ENCODE measurements around the gene SF3B5. TPM values are rescaled to one million over a fixed set of nuclear protein-coding genes. Genes with fewer than 3 reads are reported as not detected.
A peak's percentile ranks its signal among the peaks of the same experiment; 100 is the strongest.

SF3B5 gene
- total RNA-seq, 1 donor from 2014 or later: 123 TPM

GRCh38 chr6:144063246-144063743 lies 32.1 kb downstream of the SF3B5 start:
- Histone ChIP-seq H3K27me3 (no peaks in the 10 kb centered on the region), H3K4me1 (peaks cover 0 to 4% of the 10 kb centered on the region in 2 donors)

DNA sequence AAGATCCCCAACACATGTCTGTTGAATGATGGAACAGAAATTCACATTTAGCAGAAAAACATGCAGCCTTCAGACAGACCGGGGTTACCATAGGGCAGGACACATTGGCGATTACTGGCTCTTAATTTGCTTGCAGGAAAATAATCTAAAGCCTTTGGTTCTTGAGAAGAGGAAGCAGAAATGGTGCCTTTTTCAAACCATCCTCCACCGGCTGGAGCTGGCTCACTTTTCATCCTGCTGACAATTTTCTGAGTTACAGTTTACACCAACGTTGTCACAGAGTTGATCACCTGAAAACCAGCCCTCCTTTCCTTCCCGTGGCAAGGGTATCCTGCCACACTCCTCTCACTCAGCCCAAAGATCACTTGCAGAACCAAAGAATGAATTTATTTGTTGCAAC lies 32.6 kb downstream of the SF3B5 start:
- H3K9me3 ChIP-seq: no peaks in the 10 kb centered on the region
- H3K4me1 ChIP-seq: peaks cover 0 to 4% of the 10 kb centered on the region in 2 donors
- no peak overlapping the region for H3K27ac ChIP-seq
- H3K4me3 ChIP-seq: peak overlapping the region in 1 of 2 donors; percentile 98
- intact Hi-C loops (cut with DNase I): no loop called here
- H3K27me3 ChIP-seq: no peaks in the 10 kb centered on the region
- no peak for DNase-seq (ENCODE audit: low spot score in 2 of 2)
- no peak for TF ChIP-seq CTCF (IDR thresholded peaks at IDR 0.05)
- H3K36me3 ChIP-seq: no peaks in the 10 kb centered on the region

More at GRCh38 chr6:144063246-144063743, 32.1 kb downstream of the SF3B5 start:
- Histone ChIP-seq H3K36me3 (no peaks in the 10 kb centered on the region), H3K9me3 (no peaks in the 10 kb centered on the region), H3K27ac (peak overlapping the region in 1 of 2 donors; percentile 21), H3K4me3 (peak overlapping the region; percentile 92 to 98)
- TF ChIP-seq CTCF (IDR thresholded peaks at IDR 0.05): no peak
- intact Hi-C loops (cut with DNase I): no loop called here
- no peak for DNase-seq (ENCODE audit: low spot score in 2 of 2)

- Histone ChIP-seq H3K9me3 (no peaks in the 10 kb centered on the region), H3K27ac (no peak overlapping the region), H3K36me3 (no peaks in the 10 kb centered on the region), H3K27me3 (no peaks in the 10 kb centered on the region), H3K4me3 (no peak overlapping the region), H3K4me1 (peaks cover 0 to 2% of the 10 kb centered on the region in 2 donors)
- no peak for TF ChIP-seq CTCF (IDR thresholded peaks at IDR 0.05)
- DNase-seq (ENCODE audit: low spot score in 2 of 2): no peak
- intact Hi-C loops (cut with DNase I): no loop called here
Observed at GRCh38 chr6:144059139-144059538, 36.2 kb downstream of the SF3B5 start.

- intact Hi-C loops (cut with DNase I): no loop called here
- TF ChIP-seq CTCF (IDR thresholded peaks at IDR 0.05): no peak
- Histone ChIP-seq H3K36me3 (no peaks in the 10 kb centered on the region), H3K27me3 (no peaks in the 10 kb centered on the region), H3K9me3 (no peaks in the 10 kb centered on the region), H3K27ac (no peak overlapping the region), H3K4me3 (no peak overlapping the region), H3K4me1 (no peaks in the 10 kb centered on the region)
- DNase-seq (ENCODE audit: low spot score in 2 of 2): no peak
Observed at GRCh38 chr6:144055121-144055931, 40.0 kb downstream of the SF3B5 start.

- H3K4me1 ChIP-seq: no peaks in the 10 kb centered on the region
- no peak for TF ChIP-seq CTCF (IDR thresholded peaks at IDR 0.05)
- H3K36me3 ChIP-seq: no peaks in the 10 kb centered on the region
- H3K9me3 ChIP-seq: no peaks in the 10 kb centered on the region
- no peaks in the 10 kb centered on the region for H3K27me3 ChIP-seq
- DNase-seq (ENCODE audit: low spot score in 2 of 2): no peak
- intact Hi-C loops (cut with DNase I): no loop called here
- no peak overlapping the region for H3K27ac ChIP-seq
- H3K4me3 ChIP-seq: no peak overlapping the region
Observed at GRCh38 chr6:144053601-144054000, 41.8 kb downstream of the SF3B5 start.
